GM23248 (cell line): ENCODE data around the gene TRAF6. TPM values are rescaled to one million over a fixed set of nuclear protein-coding genes. Genes with fewer than 3 reads are reported as not detected.
"Not testable (repeated sequence)": the region's sequence is repeated elsewhere in the genome, so short reads cannot be mapped to it uniquely, and the experiment has no call there.

Source experiments
- DNase-seq: peaks from one replicate; pipeline ENCODE4 v3.0.0-alpha.2; 2015
- H2AFZ ChIP-seq: fragments of 200-600 bp; sonication (generic); 2 replicates; pipeline ENCODE4 v1.6.1; 2016; ENCODE audit warnings: antibody characterized with exemption
- H3F3A ChIP-seq: fragments of 200-600 bp; sonication (generic); 2 replicates; pipeline ENCODE4 v1.6.1; 2016; ENCODE audit warnings: mild to moderate bottlenecking, antibody characterized with exemption, mixed run types; ENCODE audit not compliant: insufficient read depth
- H3K27ac ChIP-seq: fragments of 200-600 bp; sonication (generic); 2 replicates; pipeline ENCODE4 v1.5.1; 2016; ENCODE audit warnings: mild to moderate bottlenecking
- H3K27me3 ChIP-seq: fragments of 200-600 bp; sonication (generic); replicated peaks from 2 replicates; pipeline ENCODE4 v1.6.1; 2016; ENCODE audit warnings: mild to moderate bottlenecking; ENCODE audit not compliant: insufficient read depth
- H3K36me3 ChIP-seq: fragments of 200-600 bp; sonication (generic); 2 replicates; pipeline ENCODE4 v1.6.1; 2016; ENCODE audit warnings: low read depth, mild to moderate bottlenecking
- H3K4me1 ChIP-seq: fragments of 200-600 bp; sonication (generic); 2 replicates; pipeline ENCODE4 v1.6.1; 2016; ENCODE audit warnings: mild to moderate bottlenecking; ENCODE audit not compliant: insufficient read depth
- H3K4me2 ChIP-seq: fragments of 200-600 bp; sonication (generic); one replicate; pipeline ENCODE4 v1.6.1; 2016; ENCODE audit warnings: mild to moderate bottlenecking; ENCODE audit not compliant: unreplicated experiment
- H3K4me3 ChIP-seq: fragments of 200-600 bp; sonication (generic); 2 replicates; pipeline ENCODE4 v1.5.1; 2016; ENCODE audit warnings: mild to moderate bottlenecking
- H3K79me2 ChIP-seq: fragments of 200-600 bp; sonication (generic); 2 replicates; pipeline ENCODE4 v1.6.1; 2016; ENCODE audit warnings: mild to moderate bottlenecking; ENCODE audit not compliant: insufficient read depth
- H3K9ac ChIP-seq: fragments of 200-600 bp; sonication (generic); 2 replicates; pipeline ENCODE4 v1.6.1; 2016; ENCODE audit warnings: mild to moderate bottlenecking
- H3K9me2 ChIP-seq: fragments of 200-600 bp; sonication (generic); 2 replicates; pipeline ENCODE4 v1.6.1; 2016; ENCODE audit warnings: mixed run types, mild to moderate bottlenecking, moderate library complexity; ENCODE audit not compliant: insufficient read depth
- H3K9me3 ChIP-seq: fragments of 200-600 bp; sonication (generic); one replicate; pipeline ENCODE4 v1.6.1; 2017; ENCODE audit warnings: low read depth
- H4K20me1 ChIP-seq: fragments of 200-600 bp; sonication (generic); 2 replicates; pipeline ENCODE4 v1.6.0; 2016; ENCODE audit not compliant: insufficient read depth
- EZH2 ChIP-seq: fragments of 200-600 bp; sonication (generic); IDR thresholded peaks from 2 replicates; pipeline ENCODE4 v1.6.1; 2018; ENCODE audit warnings: antibody characterized with exemption, mild to moderate bottlenecking; ENCODE audit not compliant: insufficient read depth, poor library complexity, severe bottlenecking
- EZH2phosphoT487 ChIP-seq: fragments of 200-600 bp; sonication (generic); IDR thresholded peaks from 2 replicates; pipeline ENCODE4 v1.6.1; 2018; ENCODE audit warnings: antibody characterized with exemption, moderate library complexity, mild to moderate bottlenecking, low read depth; ENCODE audit not compliant: insufficient read depth
- WGBS, 2 experiments: methylation state at CpG; one replicate each; pipeline ENCODE4 v1.1.6; 2015 to 2017; ENCODE audit warnings: low lambda C conversion rate in 2 of 2, low coverage in 1 of 2; ENCODE audit errors: missing lambda C conversion rate in 2 of 2; 5-methylcytosine and 5-hydroxymethylcytosine counted together
- in situ Hi-C: fragments of 300-500 bp; cut with MboI; formaldehyde crosslinking; loops from 2 replicates; pipeline ENCODE4 v1.15.0; 2020
- polyA plus RNA-seq: library from polyadenylated mRNA; unstranded; fragments of >200 nt; fragmentation: Nextera tagmentation; extraction: Ambion mirVana; gene quantifications from 2 replicates; pipeline ENCODE4 v1.2.1, GENCODE V29; 2016
- total RNA-seq: library from RNA; depleted of rRNA; stranded (reverse); fragments of >200 nt; shearing (Covaris generic); gene quantifications from 2 replicates; pipeline ENCODE4 v1.2.3, GENCODE V29; 2014

The TRAF6 gene
- total and polyA plus RNA-seq, 2 experiments from 2014 or later, result 7.2 to 7.9 TPM

DNA sequence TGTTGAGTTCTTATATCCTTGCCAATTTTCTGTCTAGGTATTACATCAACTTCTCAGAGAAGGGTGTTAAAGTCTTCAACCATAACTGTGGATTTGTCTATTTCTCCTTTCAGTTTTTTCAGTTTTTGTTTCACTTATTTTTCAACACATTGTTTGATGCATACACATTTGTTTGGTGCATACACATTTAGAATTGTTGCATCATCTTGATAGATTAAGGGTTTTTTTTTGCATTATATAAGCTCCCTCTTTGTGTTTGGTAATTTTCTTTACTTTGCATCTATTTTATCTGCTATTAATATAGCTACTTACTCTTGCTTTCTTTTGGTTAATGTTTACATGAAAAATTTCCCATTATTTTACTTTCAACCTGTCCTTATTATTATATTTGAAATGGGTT, 20.8 kb upstream of the TRAF6 start:
- in situ Hi-C loops, result no loop called here

DNA sequence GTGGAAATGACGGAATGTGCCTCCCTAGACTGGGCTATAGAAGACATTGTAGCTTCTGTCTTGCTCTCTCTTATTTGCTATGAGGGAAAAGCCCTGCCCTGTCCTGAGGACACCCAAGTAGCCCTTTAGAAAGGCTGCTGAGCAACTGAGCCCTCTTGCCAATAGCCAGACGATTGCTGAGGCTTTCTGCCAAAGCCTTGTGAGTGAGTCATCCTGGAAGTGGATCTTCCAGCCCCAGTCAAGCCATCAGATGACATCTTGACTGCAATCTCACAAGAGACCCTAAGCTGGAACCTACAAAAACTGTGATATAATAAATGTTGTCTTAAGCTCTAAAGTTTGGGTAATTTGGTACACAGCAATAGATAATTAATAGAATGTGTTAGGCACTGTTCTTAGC, 3.9 kb upstream of the TRAF6 start:
- Histone ChIP-seq H3K36me3 (no peaks in the 10 kb centered on the region), H3K27ac (no peak overlapping the region), H3F3A (peaks cover 10% of the 10 kb centered on the region), H3K4me1 (peaks cover 3% of the 10 kb centered on the region; the same call in 1 of the 2 replicates), H3K27me3 (no peaks in the 10 kb centered on the region), H4K20me1 (no peaks in the 10 kb centered on the region), H3K9me2 (no peaks in the 10 kb centered on the region), H3K9me3 (no peaks in the 10 kb centered on the region), H3K79me2 (peaks cover 11% of the 10 kb centered on the region), H2AFZ (no peak overlapping the region), H3K9ac (no peak overlapping the region), H3K4me2 (no peak overlapping the region), H3K4me3 (no peak overlapping the region)
- in situ Hi-C loops, result no loop called here
- no peak for TF ChIP-seq EZH2
- no peak for TF ChIP-seq EZH2phosphoT487
- WGBS, 2 experiments, result 35 to 38% methylated on average over 2 of the region's 2 CpGs
- peak; percentile 4 for DNase-seq

More for the DNA sequence above, 20.8 kb upstream of the TRAF6 start:
- Histone ChIP-seq H2AFZ (no peak overlapping the region), H3K36me3 (no peaks in the 10 kb centered on the region), H3K4me2 (no peak overlapping the region), H3K4me3 (no peak overlapping the region), H3K9me2 (no peaks in the 10 kb centered on the region), H3K9ac (no peak overlapping the region), H3K79me2 (no peaks in the 10 kb centered on the region), H3K27me3 (no peaks in the 10 kb centered on the region), H4K20me1 (no peaks in the 10 kb centered on the region), H3K4me1 (no peaks in the 10 kb centered on the region), H3K27ac (no peak overlapping the region), H3K9me3 (no peaks in the 10 kb centered on the region), H3F3A (no peaks in the 10 kb centered on the region)
- TF ChIP-seq EZH2phosphoT487, result no peak
- TF ChIP-seq EZH2, result no peak
- no peak for DNase-seq

- peaks cover 12% of the 10 kb centered on the region for H3K4me1 ChIP-seq
- H3K9me2 ChIP-seq, result no peaks in the 10 kb centered on the region
- no peak for TF ChIP-seq EZH2
- no peak for TF ChIP-seq EZH2phosphoT487
- H3K9ac ChIP-seq, result no peak overlapping the region
- H3F3A ChIP-seq, result peaks cover 23% of the 10 kb centered on the region
- WGBS, 2 experiments, result 43 to 45% methylated on average over 5 of the region's 5 CpGs
- peaks cover 25% of the 10 kb centered on the region for H3K79me2 ChIP-seq
- no peaks in the 10 kb centered on the region; the same call in 1 of the 2 replicates for H4K20me1 ChIP-seq
- DNase-seq, result peak; percentile 14
- H3K27ac ChIP-seq, result no peak overlapping the region
- H3K36me3 ChIP-seq, result no peaks in the 10 kb centered on the region
- no peaks in the 10 kb centered on the region for H3K27me3 ChIP-seq
- in situ Hi-C loops, result no loop called here
- no peak overlapping the region for H3K4me3 ChIP-seq
- H3K4me2 ChIP-seq, result no peak overlapping the region
- H2AFZ ChIP-seq, result peak overlapping the region; percentile 27
- no peaks in the 10 kb centered on the region for H3K9me3 ChIP-seq
Observed at GRCh38 chr11:36512016-36512415, 1.9 kb upstream of the TRAF6 start.

GRCh38 chr11:36511062-36511461, 990 bp upstream of the TRAF6 start:
- Histone ChIP-seq H3F3A (peaks cover 23% of the 10 kb centered on the region), H3K27ac (peak overlapping the region; percentile 78; the same call in 1 of the 2 replicates), H2AFZ (peak overlapping the region; percentile 97), H3K4me3 (peak overlapping the region; percentile 94), H3K79me2 (peaks cover 32% of the 10 kb centered on the region), H3K9ac (peak overlapping the region; percentile 86), H3K4me2 (peak overlapping the region; percentile 100), H3K4me1 (peaks cover 12% of the 10 kb centered on the region)
- H3K36me3 ChIP-seq, H3K27me3 ChIP-seq, H3K9me3 ChIP-seq, H4K20me1 ChIP-seq, H3K9me2 ChIP-seq, in situ Hi-C loops, DNase-seq: not testable (repeated sequence)
- WGBS, 2 experiments, result 68 to 81% methylated on average over 2 of the region's 2 CpGs

DNA sequence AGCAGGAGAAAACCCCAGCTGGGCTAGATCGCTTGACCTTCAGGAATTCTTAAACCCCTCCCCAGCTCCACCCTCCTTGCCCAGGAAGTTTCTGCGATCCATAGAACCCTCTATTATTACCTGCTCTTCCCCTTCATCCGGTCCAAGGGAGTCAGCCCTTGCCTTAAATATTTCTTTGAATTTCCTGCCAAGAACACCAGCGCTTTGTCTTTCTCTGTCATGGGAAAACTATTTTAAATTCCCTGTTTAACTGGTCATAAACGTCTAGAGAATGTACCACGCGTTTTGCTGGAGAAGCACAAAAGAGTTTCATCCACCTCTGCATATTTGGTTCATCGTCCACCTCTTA, 496 bp upstream of the TRAF6 start:
- Histone ChIP-seq H3K79me2 (peaks cover 37% of the 10 kb centered on the region), H3K27ac (peak overlapping the region; percentile 78), H3K9me3 (no peaks in the 10 kb centered on the region), H3K4me2 (peak overlapping the region; percentile 100), H4K20me1 (peaks cover 5% of the 10 kb centered on the region; the same call in 1 of the 2 replicates), H3K4me1 (peaks cover 12% of the 10 kb centered on the region), H3K27me3 (no peaks in the 10 kb centered on the region), H3K9ac (peak overlapping the region; percentile 86), H2AFZ (peak overlapping the region; percentile 97), H3K4me3 (peak overlapping the region; percentile 94), H3K36me3 (no peaks in the 10 kb centered on the region), H3F3A (peaks cover 23% of the 10 kb centered on the region), H3K9me2 (no peaks in the 10 kb centered on the region)
- 1 to 3% methylated on average over 8 of the region's 8 CpGs for WGBS, 2 experiments
- no peak for TF ChIP-seq EZH2
- no peak for TF ChIP-seq EZH2phosphoT487
- DNase-seq, result peak; percentile 70
- in situ Hi-C loops, result no loop called here
